NCI-H510A treated with DMSO at 0.1 percent for 48 hours (cell line): Measurements from ENCODE around the gene ZEB2.

Experiments used
- DNase-seq: peaks from one replicate; lab custom pipeline; 2025; lab: John Stamatoyannopoulos, UW

The ZEB2 gene

GRCh38 chr2:144470816-144471215, 49.1 kb downstream of the ZEB2 start:
- no peak for DNase-seq

- DNase-seq, result no peak
These were observed 49.6 kb downstream of the ZEB2 start for GRCh38 chr2:144470334-144470733.

- DNase-seq, result no peak
These were observed 50.1 kb downstream of the ZEB2 start for GRCh38 chr2:144469798-144470197.

GRCh38 chr2:144468823-144469595, 50.9 kb downstream of the ZEB2 start:
- DNase-seq, result no peak

DNA sequence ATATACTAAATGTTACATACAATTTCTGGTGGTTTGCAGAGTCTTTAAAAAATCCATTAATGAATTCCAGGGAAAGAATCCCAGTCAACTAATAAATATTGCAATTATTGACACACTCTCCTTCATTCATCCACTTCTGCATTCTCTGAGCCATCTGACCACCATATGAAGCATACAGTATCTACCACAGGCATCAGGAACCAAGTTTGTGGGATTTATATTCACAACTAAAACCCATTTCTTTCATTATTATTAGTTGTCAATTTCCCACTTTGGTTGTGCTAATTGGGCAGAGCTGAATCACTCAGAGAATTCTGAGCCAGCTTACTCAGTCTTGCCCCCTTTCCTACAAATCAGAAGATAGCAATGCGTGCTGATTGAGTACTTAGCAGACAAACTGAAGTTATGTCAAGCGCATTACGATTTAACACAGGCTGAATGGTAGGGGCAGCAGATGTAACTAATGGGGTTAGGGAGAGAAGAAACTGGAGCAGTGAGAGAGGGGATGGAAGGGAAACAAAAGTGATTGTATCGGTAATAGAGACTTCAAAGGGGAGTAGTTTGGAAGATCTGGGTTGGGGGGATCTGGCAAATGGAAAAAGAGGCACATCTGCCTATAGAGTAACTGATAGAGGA, 52.3 kb downstream of the ZEB2 start:
- DNase-seq, result no peak

- DNase-seq, result no peak
These were observed 53.3 kb downstream of the ZEB2 start for GRCh38 chr2:144466637-144467036.

DNA sequence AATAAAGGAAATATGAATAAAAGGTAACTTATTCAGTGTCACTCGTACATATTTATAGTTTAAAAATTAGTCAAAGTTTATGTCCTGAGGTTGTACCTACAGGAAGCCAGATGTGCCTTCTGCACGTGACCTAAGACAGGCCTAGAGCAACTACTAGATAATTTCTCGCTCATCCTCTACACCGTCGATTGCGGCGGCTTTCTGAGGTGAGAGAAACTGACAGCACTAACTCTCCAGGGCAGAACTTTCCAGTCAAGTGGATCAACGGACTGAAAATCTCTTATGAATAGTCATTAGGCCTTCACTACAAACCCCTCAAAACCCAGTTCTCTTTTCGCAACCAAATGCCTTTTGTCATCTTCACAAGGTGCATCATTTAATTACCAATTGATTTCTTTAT, 54.2 kb downstream of the ZEB2 start:
- DNase-seq, result no peak

GRCh38 chr2:144464730-144465129, 55.2 kb downstream of the ZEB2 start:
- DNase-seq, result peak; percentile 40

- no peak for DNase-seq
These were observed 56.7 kb downstream of the ZEB2 start for GRCh38 chr2:144463266-144463665.

- no peak for DNase-seq
These were observed 57.7 kb downstream of the ZEB2 start for GRCh38 chr2:144462266-144462665.

GRCh38 chr2:144461308-144461766, 58.6 kb downstream of the ZEB2 start:
- no peak for DNase-seq

DNA sequence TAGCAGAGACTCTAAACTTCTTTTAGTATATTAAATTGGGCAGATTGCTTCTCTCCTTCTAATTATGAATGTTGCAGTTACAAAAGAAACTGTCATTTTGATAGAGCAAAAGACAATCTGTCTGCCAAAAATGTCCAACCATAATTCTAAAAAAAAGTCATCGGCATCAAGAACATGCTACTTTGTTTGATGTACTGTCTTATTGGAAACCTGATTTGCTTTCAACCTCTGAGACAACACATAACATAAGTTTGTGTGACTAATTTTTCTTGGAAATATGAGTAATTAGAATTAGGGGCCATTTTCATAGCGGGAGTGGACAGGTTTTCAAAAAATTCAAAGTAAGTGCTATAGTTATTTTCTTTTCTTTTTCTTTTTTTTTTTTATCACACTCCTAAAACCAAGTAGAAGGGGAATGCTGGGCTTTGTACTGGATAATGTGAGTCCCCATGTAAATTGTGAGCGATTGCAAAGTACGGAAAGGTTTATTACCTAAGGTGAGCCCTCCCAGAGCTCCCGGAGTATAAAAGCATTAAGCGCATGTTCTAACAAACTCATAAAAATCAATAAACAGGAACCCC, 59.1 kb downstream of the ZEB2 start:
- no peak for DNase-seq

DNA sequence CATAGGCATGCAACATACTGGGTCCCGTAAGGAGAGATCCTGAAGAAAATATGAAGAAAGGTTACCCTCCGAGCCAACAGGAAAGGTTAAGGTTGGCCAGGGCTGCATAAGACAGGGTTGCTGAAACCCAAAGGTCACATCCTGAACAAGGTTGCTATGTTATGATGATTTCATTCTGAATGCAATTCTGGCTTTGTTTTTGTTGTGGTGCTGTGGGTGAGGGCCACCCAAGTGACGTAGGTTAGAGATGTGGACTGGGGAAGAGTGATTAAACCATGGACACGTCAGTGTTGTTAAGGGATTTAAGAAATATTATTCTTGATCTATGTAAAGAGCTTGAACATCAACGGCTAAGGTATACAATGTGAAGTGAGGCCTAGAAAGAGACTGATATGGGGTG, 60.0 kb downstream of the ZEB2 start:
- DNase-seq, result no peak

- no peak for DNase-seq
These were observed 60.6 kb downstream of the ZEB2 start for GRCh38 chr2:144459286-144459685.

DNA sequence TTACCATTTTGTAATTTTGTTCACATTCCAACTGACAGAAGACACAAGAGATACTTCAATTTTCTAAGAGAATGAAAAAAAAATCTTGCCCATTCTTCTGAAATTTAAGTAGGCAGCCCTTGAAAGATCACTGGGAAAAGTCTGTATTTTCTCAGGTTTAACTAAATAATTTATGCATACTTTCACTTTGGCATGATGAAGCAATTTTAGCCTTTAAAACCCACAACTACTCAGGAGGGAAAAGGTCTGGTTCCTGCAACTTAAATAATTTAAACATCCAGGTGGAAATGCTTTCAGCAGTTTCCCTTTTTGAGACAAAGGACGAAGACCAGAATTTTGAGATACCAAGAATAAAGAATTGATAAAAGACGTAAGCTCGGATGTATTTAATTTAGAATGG, 61.4 kb downstream of the ZEB2 start:
- no peak for DNase-seq

- DNase-seq, result no peak
These were observed 63.2 kb downstream of the ZEB2 start for GRCh38 chr2:144456680-144457079.

DNA sequence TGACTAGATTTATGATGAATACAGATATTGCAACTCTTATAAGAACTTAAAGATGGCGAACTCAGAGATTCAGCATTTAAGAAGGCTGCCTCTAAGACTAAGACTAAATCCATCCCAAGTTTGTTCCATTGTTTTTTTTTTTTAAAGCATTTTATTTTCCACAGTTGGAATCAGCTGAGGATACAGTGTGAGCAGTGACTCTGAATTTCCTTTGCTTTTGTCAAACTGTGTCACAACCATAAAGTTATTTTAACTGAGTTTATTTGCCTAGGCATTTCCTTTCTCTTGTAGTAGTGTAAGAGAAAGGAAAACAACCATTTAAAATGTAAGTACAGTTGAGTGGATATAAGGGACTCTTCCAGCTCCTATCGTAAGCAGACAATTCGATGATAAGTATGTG, 63.9 kb downstream of the ZEB2 start:
- DNase-seq, result no peak

DNA sequence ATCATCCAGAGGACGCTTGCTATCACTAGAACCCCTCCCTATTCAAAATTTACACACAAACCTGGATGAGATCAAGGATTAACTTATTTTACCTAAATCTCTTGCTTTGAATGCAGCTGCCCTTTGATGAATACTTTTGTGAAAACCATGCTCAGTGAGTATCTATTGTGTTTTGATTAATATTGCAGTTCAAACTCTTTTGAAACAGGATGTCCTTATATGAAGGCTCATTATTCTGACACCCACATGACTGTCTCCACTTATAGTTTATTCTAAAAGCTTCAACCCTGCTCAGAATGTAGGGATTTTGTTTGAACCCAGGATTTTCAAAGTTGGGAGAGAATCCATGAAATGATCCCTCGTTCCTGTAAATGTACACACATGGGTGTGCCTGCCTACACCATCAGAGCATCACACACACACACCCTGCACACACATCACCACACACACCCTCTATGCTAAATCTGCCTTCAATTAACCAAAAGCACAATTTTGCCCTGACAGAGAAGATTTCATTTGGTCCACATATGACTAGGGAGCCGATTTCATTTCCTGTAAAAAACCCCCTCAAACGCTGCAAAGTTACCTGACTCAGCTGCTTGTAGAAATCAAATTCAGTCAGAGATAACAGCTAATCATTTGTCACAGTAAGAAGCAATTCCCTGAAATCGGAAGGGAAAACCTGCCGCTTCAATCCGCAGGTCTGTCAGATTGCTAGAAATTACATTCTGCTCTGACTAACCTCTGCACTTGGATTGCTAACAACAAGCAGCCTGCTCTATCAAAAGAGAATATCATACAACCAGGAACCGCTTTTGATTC, 65.2 kb downstream of the ZEB2 start:
- DNase-seq, result no peak

- no peak for DNase-seq
These were observed 66.3 kb downstream of the ZEB2 start for GRCh38 chr2:144453486-144454158.

DNA sequence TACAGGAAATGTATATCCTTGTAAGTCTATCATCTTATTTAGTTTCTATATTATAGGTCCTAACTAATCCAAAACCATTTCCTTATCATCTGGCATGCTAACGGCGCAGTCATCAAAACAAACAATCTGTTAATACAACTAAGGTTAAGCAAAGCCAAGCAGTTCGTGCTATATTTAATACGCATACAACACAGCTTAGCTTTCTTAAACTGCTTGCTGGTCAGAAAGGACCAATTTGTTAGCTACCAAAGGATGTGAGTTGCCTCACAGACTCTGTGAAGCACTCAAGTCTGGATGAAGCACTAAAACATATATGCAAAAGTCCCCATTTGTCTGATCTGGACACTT, 67.0 kb downstream of the ZEB2 start:
- no peak for DNase-seq

- DNase-seq, result peak; percentile 29
These were observed 67.5 kb downstream of the ZEB2 start for GRCh38 chr2:144452169-144452988.
